Breast epithelium (tissue), 3 donors: ENCODE measurements around the gene TBC1D14.

Experiments used
- POLR2A ChIP-seq: fragments of 450-650 bp; IDR thresholded peaks from one replicate; pipeline ENCODE4 v1.6.1; 2016; ENCODE audit warnings: antibody characterized with exemption, mild to moderate bottlenecking, moderate library complexity
- TF ChIP-seq, protein P1 (sequence below), 3 donors: fragments of 450-650 bp; IDR thresholded peaks; one replicate each; pipeline ENCODE4 v1.5.1; 2016 to 2017; ENCODE audit warnings: antibody characterized with exemption in 3 of 3, mild to moderate bottlenecking in 3 of 3, moderate library complexity in 3 of 3

DNA sequence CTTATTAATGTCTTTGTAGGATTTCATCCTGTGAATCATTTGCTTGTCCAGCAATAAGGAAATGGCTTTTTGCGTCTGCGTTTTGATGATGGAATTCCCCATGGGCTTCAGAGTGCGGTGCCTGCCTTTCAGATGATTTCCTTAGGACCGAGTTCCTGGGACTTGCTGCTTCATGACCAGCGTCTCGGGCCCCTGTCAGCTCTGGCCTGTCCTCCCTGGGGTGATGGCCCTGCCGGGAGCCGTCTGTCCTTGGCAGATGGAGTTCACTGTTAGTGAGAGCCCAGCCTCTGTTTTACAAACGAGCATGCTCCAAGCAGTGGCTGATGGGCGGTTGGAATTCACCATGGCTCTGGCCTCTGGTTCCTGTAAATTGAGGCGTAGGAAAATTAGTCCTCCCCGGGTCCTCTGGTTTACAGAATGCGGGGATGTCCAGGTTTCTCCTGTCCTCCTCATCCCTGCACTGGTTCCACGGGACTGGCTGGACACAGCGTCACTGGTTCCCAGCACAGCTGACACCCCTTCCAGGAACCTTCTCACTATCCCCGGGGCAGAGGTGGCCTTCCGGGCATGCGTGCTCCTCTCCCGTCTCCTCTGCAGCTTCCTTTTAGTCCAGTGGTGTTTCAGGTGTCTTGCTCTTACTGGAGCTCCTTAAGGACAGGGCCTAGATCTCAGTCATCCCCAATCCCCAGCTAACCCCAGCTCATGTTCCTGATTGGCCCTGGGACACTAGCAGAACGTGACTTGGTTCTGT lies 34.9 kb downstream of the TBC1D14 start:
- TF ChIP-seq, protein P1, sequence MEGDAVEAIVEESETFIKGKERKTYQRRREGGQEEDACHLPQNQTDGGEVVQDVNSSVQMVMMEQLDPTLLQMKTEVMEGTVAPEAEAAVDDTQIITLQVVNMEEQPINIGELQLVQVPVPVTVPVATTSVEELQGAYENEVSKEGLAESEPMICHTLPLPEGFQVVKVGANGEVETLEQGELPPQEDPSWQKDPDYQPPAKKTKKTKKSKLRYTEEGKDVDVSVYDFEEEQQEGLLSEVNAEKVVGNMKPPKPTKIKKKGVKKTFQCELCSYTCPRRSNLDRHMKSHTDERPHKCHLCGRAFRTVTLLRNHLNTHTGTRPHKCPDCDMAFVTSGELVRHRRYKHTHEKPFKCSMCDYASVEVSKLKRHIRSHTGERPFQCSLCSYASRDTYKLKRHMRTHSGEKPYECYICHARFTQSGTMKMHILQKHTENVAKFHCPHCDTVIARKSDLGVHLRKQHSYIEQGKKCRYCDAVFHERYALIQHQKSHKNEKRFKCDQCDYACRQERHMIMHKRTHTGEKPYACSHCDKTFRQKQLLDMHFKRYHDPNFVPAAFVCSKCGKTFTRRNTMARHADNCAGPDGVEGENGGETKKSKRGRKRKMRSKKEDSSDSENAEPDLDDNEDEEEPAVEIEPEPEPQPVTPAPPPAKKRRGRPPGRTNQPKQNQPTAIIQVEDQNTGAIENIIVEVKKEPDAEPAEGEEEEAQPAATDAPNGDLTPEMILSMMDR (IDR thresholded peaks at IDR 0.05) = no peak
- TF ChIP-seq POLR2A = no peak
